DMS114 treated with DMSO at 0.1 percent for 48 hours (cell line): ENCODE data around the gene ARMC2.
"Not testable (repeated sequence)": the region's sequence is repeated elsewhere in the genome, so short reads cannot be mapped to it uniquely, and the experiment has no call there.

Experiments
- DNase-seq: peaks from one replicate; lab custom pipeline; 2025; ENCODE audit not compliant: unreplicated experiment; lab: John Stamatoyannopoulos, UW

The ARMC2 gene

GRCh38 chr6:108835218-108835850, 12.9 kb upstream of the ARMC2 start:
- DNase-seq, result peak; percentile 54

GRCh38 chr6:108836061-108836460, 12.2 kb upstream of the ARMC2 start:
- no peak for DNase-seq

GRCh38 chr6:108837236-108837971, 10.8 kb upstream of the ARMC2 start:
- DNase-seq, result no peak

GRCh38 chr6:108838101-108838717, 10.0 kb upstream of the ARMC2 start:
- DNase-seq, result no peak

- no peak for DNase-seq
These were observed 9.1 kb upstream of the ARMC2 start for GRCh38 chr6:108839083-108839642.

- DNase-seq, result no peak
These were observed 7.3 kb upstream of the ARMC2 start for GRCh38 chr6:108840919-108841318.

- DNase-seq, result no peak
These were observed 6.8 kb upstream of the ARMC2 start for GRCh38 chr6:108841377-108841855.

- no peak for DNase-seq
These were observed 4.1 kb upstream of the ARMC2 start for GRCh38 chr6:108844135-108844534.

GRCh38 chr6:108845145-108845544, 3.1 kb upstream of the ARMC2 start:
- no peak for DNase-seq

GRCh38 chr6:108846101-108846500, 2.1 kb upstream of the ARMC2 start:
- no peak for DNase-seq

GRCh38 chr6:108846628-108847027, 1.6 kb upstream of the ARMC2 start:
- DNase-seq, result no peak

GRCh38 chr6:108847738-108848115, 495 bp upstream of the ARMC2 start:
- no peak for DNase-seq

GRCh38 chr6:108850669-108851465, 2.6 kb downstream of the ARMC2 start:
- no peak for DNase-seq

GRCh38 chr6:108851756-108852155, 3.5 kb downstream of the ARMC2 start:
- no peak for DNase-seq

- DNase-seq, result no peak
These were observed 4.9 kb downstream of the ARMC2 start for GRCh38 chr6:108853077-108853476.

GRCh38 chr6:108862479-108863191, 14.4 kb downstream of the ARMC2 start:
- DNase-seq, result no peak

GRCh38 chr6:108865751-108866286, 17.6 kb downstream of the ARMC2 start:
- not testable (repeated sequence) for DNase-seq

GRCh38 chr6:108866798-108867197, 18.6 kb downstream of the ARMC2 start:
- DNase-seq, result no peak

- no peak for DNase-seq
These were observed 20.4 kb downstream of the ARMC2 start for GRCh38 chr6:108868647-108869046.

- DNase-seq, result no peak
These were observed 21.7 kb downstream of the ARMC2 start for GRCh38 chr6:108869876-108870275.
